Activated CD8-positive, alpha-beta T cell treated with anti-CD3 and anti-CD28 coated beads, Interleukin-2, amount 10 ng/mL, durations not matched to agents 7 days and 5 days (primary cell): ENCODE results near the gene MYO16. TPM values are rescaled to one million over a fixed set of nuclear protein-coding genes. Genes with fewer than 3 reads are reported as not detected.

Experiments
- ATAC-seq: fragments of 150-1000 bp; cut with Tn5 transposase; one replicate; pipeline ENCODE4 v1.10.0; 2021; ENCODE audit warnings: moderate library complexity
- CTCF ChIA-PET: fragments of 350-600 bp; sonication (Branson Sonifier 250); formaldehyde crosslinking; loops from one replicate; lab custom pipeline; 2021; ENCODE audit warnings: antibody characterized with exemption; lab: Charles Lee
- POLR2A ChIA-PET: fragments of 350-600 bp; sonication (Branson Sonifier 250); formaldehyde crosslinking; loops from one replicate; lab custom pipeline; 2021; ENCODE audit warnings: antibody characterized with exemption; lab: Charles Lee
- DNase-seq: peaks from one replicate; pipeline ENCODE4 v3.0.0-alpha.2; 2020
- H3K27ac Mint-ChIP-seq: one replicate; pipeline ENCODE4 v1.8.0; 2021; ENCODE audit warnings: mild to moderate bottlenecking, mixed read lengths
- H3K27me3 Mint-ChIP-seq: one replicate; pipeline ENCODE4 v1.8.0; 2021; ENCODE audit warnings: low read depth, mixed read lengths
- H3K36me3 Mint-ChIP-seq: one replicate; pipeline ENCODE4 v1.8.0; 2021; ENCODE audit warnings: low read depth, mixed read lengths
- H3K4me1 Mint-ChIP-seq: one replicate; pipeline ENCODE4 v1.8.0; 2021; ENCODE audit warnings: low read depth, mixed read lengths
- H3K4me3 Mint-ChIP-seq: one replicate; pipeline ENCODE4 v1.8.0; 2021; ENCODE audit warnings: mild to moderate bottlenecking, mixed read lengths
- H3K9me3 Mint-ChIP-seq: one replicate; pipeline ENCODE4 v1.8.0; 2022; ENCODE audit warnings: mixed read lengths; ENCODE audit not compliant: insufficient read depth
- total RNA-seq, 2 experiments: library from RNA; stranded (reverse); gene quantifications; one replicate each; pipeline ENCODE4 v1.2.3, GENCODE V29; 2021

The MYO16 gene
- total RNA-seq, 2 experiments from 2014 or later: not detected

DNA sequence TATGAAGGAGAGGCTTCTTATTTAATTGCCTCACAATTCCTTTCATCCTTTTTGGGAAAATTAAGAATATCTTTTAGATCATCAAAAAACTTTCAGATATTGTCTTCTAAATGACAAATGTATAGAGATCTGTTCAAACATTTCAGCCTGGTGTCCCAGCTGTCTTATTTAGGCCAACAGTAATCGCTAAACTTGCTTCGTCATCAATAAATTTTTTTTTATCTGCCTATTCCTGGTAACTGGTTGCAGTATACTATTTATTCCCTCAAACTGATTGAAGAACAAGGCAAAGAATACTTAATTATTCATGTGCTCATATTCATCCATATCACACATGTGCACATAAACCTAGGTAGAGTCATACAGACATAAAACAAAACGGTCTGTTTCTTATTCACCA, 5.3 kb upstream of the MYO16 start:
- Mint-ChIP-seq H3K27me3 (no peaks in the 10 kb centered on the region), H3K36me3 (no peaks in the 10 kb centered on the region), H3K4me3 (no peak overlapping the region), H3K4me1 (no peaks in the 10 kb centered on the region), H3K9me3 (peaks cover 7% of the 10 kb centered on the region), H3K27ac (no peak overlapping the region)
- DNase-seq (no peak), ATAC-seq (no peak)
- ChIA-PET CTCF (no interaction called here), POLR2A (no interaction called here)

DNA sequence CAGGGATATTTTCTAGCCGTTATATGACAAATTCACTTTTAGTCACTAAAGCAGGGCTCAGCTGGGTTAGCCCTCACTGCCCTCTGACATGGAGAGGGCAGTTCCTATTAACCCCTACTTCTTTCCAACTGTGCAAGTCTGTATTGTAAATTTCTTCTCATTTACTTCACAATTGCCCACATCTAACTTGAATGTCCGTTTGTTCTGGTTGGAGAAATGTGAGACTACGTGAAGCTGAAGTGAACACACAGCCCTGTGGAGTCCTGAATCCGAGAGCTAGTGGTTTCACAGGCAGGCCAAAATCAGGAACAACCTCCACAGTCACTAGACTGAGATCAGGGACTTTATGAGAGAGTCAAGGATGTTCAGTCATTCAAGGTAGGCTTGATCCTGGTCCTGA, 4.4 kb upstream of the MYO16 start:
- Mint-ChIP-seq H3K4me3 (no peak overlapping the region), H3K36me3 (no peaks in the 10 kb centered on the region), H3K27ac (no peak overlapping the region), H3K4me1 (no peaks in the 10 kb centered on the region), H3K27me3 (no peaks in the 10 kb centered on the region), H3K9me3 (peaks cover 7% of the 10 kb centered on the region)
- no peak for ATAC-seq
- ChIA-PET CTCF (no interaction called here), POLR2A (no interaction called here)
- DNase-seq: no peak

DNA sequence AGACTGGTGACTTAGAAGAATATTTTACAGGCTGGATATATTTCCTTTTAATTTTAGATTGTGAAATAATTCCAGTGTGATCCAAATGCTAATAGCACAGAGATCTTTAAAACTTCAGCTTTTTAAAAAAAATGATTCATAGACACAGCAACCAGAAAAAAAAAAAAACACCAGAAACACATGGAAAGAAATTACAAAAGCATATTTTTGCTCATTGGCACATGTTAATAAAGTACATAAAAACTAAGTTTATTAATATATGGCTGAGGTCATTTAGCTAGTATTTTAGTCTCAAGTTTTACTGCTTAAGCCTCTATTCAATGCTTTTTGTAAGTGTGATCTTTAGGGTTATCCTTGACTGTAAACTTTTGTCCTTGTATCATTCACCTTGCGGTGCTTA, 577 bp downstream of the MYO16 start:
- POLR2A ChIA-PET: no interaction called here
- H3K27ac Mint-ChIP-seq: no peak overlapping the region
- H3K4me3 Mint-ChIP-seq: no peak overlapping the region
- H3K9me3 Mint-ChIP-seq: peaks cover 4% of the 10 kb centered on the region
- H3K4me1 Mint-ChIP-seq: no peaks in the 10 kb centered on the region
- DNase-seq (no peak), ATAC-seq (no peak)
- no peaks in the 10 kb centered on the region for H3K36me3 Mint-ChIP-seq
- no peaks in the 10 kb centered on the region for H3K27me3 Mint-ChIP-seq
- CTCF ChIA-PET: no interaction called here

DNA sequence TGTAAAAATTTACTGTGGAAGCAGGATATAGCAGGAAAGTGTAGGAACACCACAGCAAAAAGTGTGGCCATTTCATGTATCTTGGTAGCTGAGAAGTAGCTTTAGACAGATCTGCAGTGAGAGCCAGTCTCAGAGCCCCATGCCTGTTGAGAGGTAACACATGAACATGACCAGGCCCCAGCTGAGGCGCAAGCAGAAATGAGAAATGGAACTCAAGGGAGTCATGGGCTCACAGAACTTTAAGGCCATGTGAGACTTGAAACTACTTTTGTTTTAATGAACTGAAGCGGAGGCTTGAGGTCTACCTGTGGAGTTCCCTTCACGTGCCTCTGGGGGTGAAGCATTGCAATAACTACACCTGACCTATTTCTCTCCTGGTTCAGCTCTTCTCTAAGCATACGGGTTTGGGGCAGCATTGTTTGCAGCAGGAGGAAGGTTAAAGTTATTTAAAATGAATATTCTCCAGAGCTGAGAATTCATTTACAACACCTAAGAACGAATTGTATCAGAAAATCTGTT, 3.3 kb downstream of the MYO16 start:
- H3K36me3 Mint-ChIP-seq: no peaks in the 10 kb centered on the region
- ATAC-seq: no peak
- POLR2A ChIA-PET: no interaction called here

DNA sequence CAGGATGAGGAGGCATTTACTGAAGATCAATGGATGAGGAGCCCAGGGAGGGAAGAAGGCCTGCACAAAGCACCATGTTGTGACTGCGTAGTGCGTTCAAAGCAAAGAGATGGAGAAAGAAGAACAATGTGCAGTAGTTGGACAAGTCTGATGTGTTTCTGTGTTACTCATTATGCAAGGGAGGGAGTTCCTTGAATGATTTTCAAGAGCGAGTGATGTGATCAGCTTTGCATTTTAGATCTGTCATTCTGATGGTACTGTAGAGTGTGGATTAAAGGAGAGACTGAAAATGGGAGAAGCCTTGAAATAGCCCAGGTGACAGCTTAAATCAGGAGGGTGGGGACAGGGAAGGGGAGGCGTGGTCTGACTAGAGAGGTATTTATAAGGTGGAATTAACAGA, 9.5 kb downstream of the MYO16 start:
- Mint-ChIP-seq H3K27me3 (no peaks in the 10 kb centered on the region), H3K36me3 (no peaks in the 10 kb centered on the region), H3K9me3 (no peaks in the 10 kb centered on the region), H3K4me1 (no peaks in the 10 kb centered on the region), H3K4me3 (no peak overlapping the region), H3K27ac (no peak overlapping the region)
- ChIA-PET POLR2A (no interaction called here), CTCF (no interaction called here)
- DNase-seq (no peak), ATAC-seq (no peak)

More for the DNA sequence above, 3.3 kb downstream of the MYO16 start:
- CTCF ChIA-PET: no interaction called here
- DNase-seq: no peak
- Mint-ChIP-seq H3K4me1 (no peaks in the 10 kb centered on the region), H3K27me3 (no peaks in the 10 kb centered on the region), H3K27ac (no peak overlapping the region), H3K9me3 (no peaks in the 10 kb centered on the region), H3K4me3 (no peak overlapping the region)

DNA sequence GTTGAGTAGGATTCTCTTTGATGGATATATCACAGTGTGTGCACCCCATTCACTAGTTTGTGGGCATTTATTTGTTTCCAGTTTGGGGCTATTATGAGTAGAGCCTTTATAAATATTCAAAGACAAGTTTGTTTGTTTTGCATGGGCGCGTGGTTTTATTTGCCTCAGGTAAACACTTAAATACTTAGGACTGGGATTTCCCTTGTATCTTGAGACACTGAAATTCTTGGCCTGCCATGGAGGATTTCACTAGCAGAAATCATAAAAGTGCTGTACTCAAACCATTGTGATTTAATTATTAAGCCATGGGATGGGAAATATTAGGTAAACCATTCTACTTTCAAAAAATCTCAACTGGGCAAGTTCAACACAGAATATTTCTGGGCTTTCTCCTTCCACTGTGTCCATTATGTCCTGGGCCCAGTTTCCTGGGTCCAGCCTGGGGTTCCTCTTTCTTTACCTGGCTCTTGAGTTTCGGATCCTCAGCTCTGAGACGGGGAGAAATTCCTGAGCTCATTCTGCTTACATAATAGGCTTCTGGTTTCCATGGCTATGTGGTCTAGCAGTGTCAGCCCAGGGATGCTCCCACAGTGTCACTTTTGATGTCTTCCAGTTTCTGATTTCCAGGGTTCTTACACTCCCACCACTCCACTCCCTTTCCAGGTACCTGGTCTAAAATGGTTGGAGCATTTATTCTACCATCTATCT, 14.4 kb downstream of the MYO16 start:
- CTCF ChIA-PET: no interaction called here
- H3K9me3 Mint-ChIP-seq: peaks cover 8% of the 10 kb centered on the region
- POLR2A ChIA-PET: no interaction called here
- no peak overlapping the region for H3K27ac Mint-ChIP-seq
- ATAC-seq: no peak
- DNase-seq: no peak
- no peaks in the 10 kb centered on the region for H3K36me3 Mint-ChIP-seq
- H3K4me3 Mint-ChIP-seq: no peak overlapping the region
- no peaks in the 10 kb centered on the region for H3K4me1 Mint-ChIP-seq
- H3K27me3 Mint-ChIP-seq: no peaks in the 10 kb centered on the region

DNA sequence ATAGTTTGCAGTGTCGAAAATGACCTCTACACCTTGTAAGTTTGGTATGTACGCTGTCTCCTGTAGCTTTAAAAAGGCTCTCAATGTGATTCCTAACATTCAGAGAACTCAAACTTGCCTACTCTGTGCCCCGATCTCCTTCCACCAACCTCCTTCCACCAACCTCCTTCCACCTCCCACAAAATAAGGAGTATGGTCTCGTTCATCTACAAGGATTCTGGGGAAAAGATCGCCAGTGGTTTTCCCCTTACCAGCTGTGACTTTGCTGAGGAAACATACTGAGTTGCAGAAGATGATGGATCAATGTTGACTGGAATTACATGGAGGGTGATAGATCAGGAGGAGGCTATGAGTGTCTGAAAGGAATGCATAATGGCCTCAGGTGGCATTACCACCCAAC, 16.0 kb downstream of the MYO16 start:
- H3K36me3 Mint-ChIP-seq: no peaks in the 10 kb centered on the region
- POLR2A ChIA-PET: no interaction called here
- no peaks in the 10 kb centered on the region for H3K27me3 Mint-ChIP-seq
- CTCF ChIA-PET: no interaction called here
- no peaks in the 10 kb centered on the region for H3K4me1 Mint-ChIP-seq
- H3K4me3 Mint-ChIP-seq: no peak overlapping the region
- H3K27ac Mint-ChIP-seq: no peak overlapping the region
- peaks cover 8% of the 10 kb centered on the region for H3K9me3 Mint-ChIP-seq
- ATAC-seq (no peak), DNase-seq (no peak)

DNA sequence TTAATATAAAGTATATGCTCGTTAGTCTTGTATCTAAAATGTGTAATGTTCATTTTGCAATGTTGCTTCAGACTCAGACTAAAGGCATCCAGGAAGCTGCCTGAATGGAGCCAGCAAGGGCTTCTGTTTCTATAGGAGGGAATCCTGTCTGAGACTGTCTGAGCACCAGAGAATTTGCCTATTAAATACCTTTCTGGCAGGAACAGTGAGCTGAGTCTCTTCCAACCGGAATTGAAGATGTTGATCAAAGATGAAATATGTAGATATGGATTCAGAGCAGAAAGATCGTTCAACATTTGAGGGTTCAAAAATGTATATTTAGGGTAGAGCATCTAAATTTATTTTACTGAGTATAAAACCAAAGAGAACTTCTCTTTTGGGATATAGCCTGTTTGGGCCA, 20.9 kb downstream of the MYO16 start:
- DNase-seq (no peak), ATAC-seq (no peak)
- ChIA-PET POLR2A (no interaction called here), CTCF (no interaction called here)
- Mint-ChIP-seq H3K36me3 (no peaks in the 10 kb centered on the region), H3K27ac (no peak overlapping the region), H3K9me3 (peaks cover 8% of the 10 kb centered on the region), H3K4me3 (no peak overlapping the region), H3K27me3 (no peaks in the 10 kb centered on the region), H3K4me1 (no peaks in the 10 kb centered on the region)

DNA sequence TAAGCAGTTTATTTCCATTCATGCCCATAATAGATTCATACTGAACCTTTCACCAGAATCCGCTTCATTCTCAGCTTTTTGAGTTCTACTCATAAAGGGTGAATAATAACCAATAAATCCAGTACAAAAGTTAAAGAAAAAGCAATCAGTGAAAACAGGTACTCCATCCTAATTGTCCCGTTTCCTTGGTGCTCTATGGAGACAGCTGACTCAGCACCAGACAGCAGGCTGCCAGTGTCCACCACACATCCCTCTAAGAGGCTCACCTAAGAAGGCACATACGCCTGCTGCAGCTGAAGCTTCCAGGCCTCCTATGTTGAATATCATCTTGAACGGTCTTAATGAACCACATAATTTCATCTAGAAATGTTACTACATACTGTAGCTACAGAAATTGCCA, 27.3 kb downstream of the MYO16 start:
- ATAC-seq (no peak), DNase-seq (no peak)
- Mint-ChIP-seq H3K27ac (no peak overlapping the region), H3K4me1 (no peaks in the 10 kb centered on the region), H3K27me3 (no peaks in the 10 kb centered on the region), H3K36me3 (no peaks in the 10 kb centered on the region), H3K4me3 (no peak overlapping the region), H3K9me3 (no peaks in the 10 kb centered on the region)
- ChIA-PET CTCF (no interaction called here), POLR2A (interaction anchor here (0.6 kb wide), 1 partner anchor 967 kb away, joined by 3 read pairs; no protein-coding TSS in a partner anchor)

DNA sequence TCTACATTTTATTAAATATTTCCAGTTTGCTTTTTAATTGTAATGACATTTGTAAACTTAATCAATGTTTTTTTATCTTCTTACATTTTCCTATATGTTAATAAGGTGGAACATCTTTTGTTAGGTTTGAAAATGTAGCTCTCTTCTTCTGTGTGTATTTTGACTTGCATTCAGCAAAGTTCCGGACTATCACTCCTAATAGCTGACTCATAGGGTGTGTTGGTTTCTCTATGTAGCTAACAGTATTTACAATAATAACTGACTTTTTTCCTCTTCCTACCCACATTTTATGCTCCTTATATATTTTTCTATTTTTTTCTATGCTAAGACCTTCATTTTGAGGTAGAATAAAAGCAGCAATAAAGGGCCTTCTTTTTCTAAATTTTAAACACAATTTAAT, 28.1 kb downstream of the MYO16 start:
- ChIA-PET POLR2A (no interaction called here), CTCF (no interaction called here)
- no peaks in the 10 kb centered on the region for H3K36me3 Mint-ChIP-seq
- no peaks in the 10 kb centered on the region for H3K4me1 Mint-ChIP-seq
- no peaks in the 10 kb centered on the region for H3K9me3 Mint-ChIP-seq
- no peak overlapping the region for H3K27ac Mint-ChIP-seq
- H3K4me3 Mint-ChIP-seq: no peak overlapping the region
- H3K27me3 Mint-ChIP-seq: no peaks in the 10 kb centered on the region
- DNase-seq (no peak), ATAC-seq (no peak)

DNA sequence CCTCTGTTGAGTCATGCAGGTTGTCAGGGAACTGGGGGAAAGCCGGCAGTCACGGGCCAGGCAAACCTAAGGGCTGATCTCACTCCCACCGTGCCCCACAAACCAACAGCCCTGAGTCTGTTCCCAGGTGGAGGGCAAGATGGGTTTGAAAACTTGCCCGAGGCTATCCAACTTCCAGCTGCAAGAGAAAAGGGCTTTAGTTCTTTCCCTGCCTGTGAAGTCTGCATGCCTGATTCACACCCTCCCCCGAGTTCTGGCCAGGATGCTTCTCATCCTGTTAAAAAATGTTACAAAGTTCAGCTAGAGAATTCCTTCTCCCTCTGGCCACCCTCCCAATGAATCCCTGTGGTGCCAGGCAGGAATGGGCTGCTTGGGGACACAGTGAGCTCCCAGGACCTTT, 33.1 kb downstream of the MYO16 start:
- ATAC-seq (no peak), DNase-seq (no peak)
- no peaks in the 10 kb centered on the region for H3K9me3 Mint-ChIP-seq
- no peak overlapping the region for H3K27ac Mint-ChIP-seq
- ChIA-PET POLR2A (no interaction called here), CTCF (no interaction called here)
- no peak overlapping the region for H3K4me3 Mint-ChIP-seq
- no peaks in the 10 kb centered on the region for H3K27me3 Mint-ChIP-seq
- no peaks in the 10 kb centered on the region for H3K4me1 Mint-ChIP-seq
- H3K36me3 Mint-ChIP-seq: no peaks in the 10 kb centered on the region

DNA sequence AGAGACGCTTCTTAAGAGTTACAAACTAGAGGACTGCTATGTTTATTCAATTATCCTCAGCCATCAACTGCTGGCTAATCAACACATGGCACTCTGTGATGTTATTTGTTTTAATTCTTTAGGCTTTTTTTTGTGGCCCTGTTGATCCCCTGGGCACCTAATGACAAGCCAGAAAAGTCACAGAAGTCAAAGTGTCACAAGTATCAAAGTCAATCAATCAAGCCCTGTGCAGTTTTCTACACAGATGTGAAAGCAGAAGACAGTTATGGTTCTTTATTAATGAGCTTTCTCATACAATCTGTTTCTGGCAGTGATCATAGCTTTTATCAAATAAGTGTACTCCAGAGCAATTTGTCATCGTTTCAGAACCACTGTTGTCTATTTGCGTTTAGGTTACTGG, 34.3 kb downstream of the MYO16 start:
- no peaks in the 10 kb centered on the region for H3K36me3 Mint-ChIP-seq
- no peak for ATAC-seq
- CTCF ChIA-PET: no interaction called here
- DNase-seq: no peak
- no peak overlapping the region for H3K27ac Mint-ChIP-seq
- H3K27me3 Mint-ChIP-seq: no peaks in the 10 kb centered on the region
- no peak overlapping the region for H3K4me3 Mint-ChIP-seq
- H3K9me3 Mint-ChIP-seq: no peaks in the 10 kb centered on the region
- POLR2A ChIA-PET: no interaction called here
- H3K4me1 Mint-ChIP-seq: no peaks in the 10 kb centered on the region

DNA sequence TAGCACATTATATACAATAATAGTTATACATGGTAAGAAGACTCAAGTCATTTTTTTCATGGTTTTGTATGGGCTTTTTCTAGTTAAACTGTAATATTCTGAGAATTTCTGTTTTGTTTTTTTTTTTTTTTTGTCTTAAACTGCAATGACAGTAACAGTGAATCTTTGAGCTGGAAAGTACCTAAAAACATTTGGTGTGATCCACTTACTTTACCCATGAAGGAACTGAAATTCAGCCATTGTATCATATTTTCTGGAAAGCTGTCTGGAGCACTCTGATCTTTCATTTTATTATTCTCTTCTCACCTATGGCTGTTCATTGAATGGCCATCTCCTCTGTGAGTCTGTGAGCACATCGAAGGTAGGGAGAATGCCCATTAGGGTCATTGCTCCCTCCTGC, 37.8 kb downstream of the MYO16 start:
- POLR2A ChIA-PET: no interaction called here
- no peak for ATAC-seq
- peaks cover 3% of the 10 kb centered on the region for H3K9me3 Mint-ChIP-seq

More for the DNA sequence above, 37.8 kb downstream of the MYO16 start:
- Mint-ChIP-seq H3K4me1 (no peaks in the 10 kb centered on the region), H3K36me3 (no peaks in the 10 kb centered on the region), H3K27me3 (no peaks in the 10 kb centered on the region), H3K27ac (no peak overlapping the region), H3K4me3 (no peak overlapping the region)
- DNase-seq: no peak
- CTCF ChIA-PET: no interaction called here
